Ishikawa (cell line): Measurements from ENCODE around the gene CAMTA1.

Source experiments
- CEBPB ChIP-seq: IDR thresholded peaks from 2 replicates; pipeline ENCODE4 v1.6.1; 2012
- CREB1 ChIP-seq: IDR thresholded peaks from 2 replicates; pipeline ENCODE4 v1.6.1; 2012; ENCODE audit warnings: low read depth
- EGR1 ChIP-seq: IDR thresholded peaks from 2 replicates; pipeline ENCODE4 v1.6.1; 2012
- EP300 ChIP-seq: IDR thresholded peaks from 2 replicates; pipeline ENCODE4 v1.6.1; 2012; ENCODE audit warnings: borderline replicate concordance
- FOXM1 ChIP-seq: IDR thresholded peaks from 2 replicates; pipeline ENCODE4 v1.6.1; 2012; ENCODE audit warnings: low read depth, borderline replicate concordance
- NFIC ChIP-seq: IDR thresholded peaks from 2 replicates; pipeline ENCODE4 v1.6.1; 2012
- RAD21 ChIP-seq: IDR thresholded peaks from 2 replicates; pipeline ENCODE4 v1.6.1; 2012; ENCODE audit warnings: low read depth
- REST ChIP-seq: IDR thresholded peaks from 2 replicates; pipeline ENCODE4 v1.6.1; 2012; ENCODE audit warnings: low read depth, mild to moderate bottlenecking
- TAF1 ChIP-seq: IDR thresholded peaks from 2 replicates; pipeline ENCODE4 v1.6.1; 2012; ENCODE audit warnings: low read depth, mild to moderate bottlenecking
- TCF12 ChIP-seq: IDR thresholded peaks from 2 replicates; pipeline ENCODE4 v1.6.1; 2012; ENCODE audit warnings: low read depth
- TEAD4 ChIP-seq: IDR thresholded peaks from 2 replicates; pipeline ENCODE4 v1.6.1; 2012
- USF1 ChIP-seq: IDR thresholded peaks from 2 replicates; pipeline ENCODE4 v1.6.1; 2012
- YY1 ChIP-seq: IDR thresholded peaks from 2 replicates; pipeline ENCODE4 v1.6.1; 2012; ENCODE audit warnings: low read depth
- ZBTB7A ChIP-seq: IDR thresholded peaks from 2 replicates; pipeline ENCODE4 v1.6.1; 2012; ENCODE audit warnings: low read depth
- TF ChIP-seq, protein P1 (sequence below): IDR thresholded peaks from 2 replicates; pipeline ENCODE4 v1.6.1; 2012

CAMTA1 gene

GRCh38 chr1:7224644-7225043 lies 439.4 kb downstream of the CAMTA1 start:
- TF ChIP-seq FOXM1 = no peak
- no peak for TF ChIP-seq USF1
- TF ChIP-seq CEBPB = no peak
- no peak for TF ChIP-seq EGR1

GRCh38 chr1:7225711-7226505 lies 440.7 kb downstream of the CAMTA1 start:
- TF ChIP-seq REST (no peak), USF1 (no peak), FOXM1 (no peak), RAD21 (no peak), EGR1 (no peak), NFIC (no peak), TEAD4 (no peak), CEBPB (no peak), ZBTB7A (no peak), EP300 (no peak), CREB1 (no peak), TAF1 (no peak), YY1 (no peak), TCF12 (no peak)
- TF ChIP-seq, protein P1, sequence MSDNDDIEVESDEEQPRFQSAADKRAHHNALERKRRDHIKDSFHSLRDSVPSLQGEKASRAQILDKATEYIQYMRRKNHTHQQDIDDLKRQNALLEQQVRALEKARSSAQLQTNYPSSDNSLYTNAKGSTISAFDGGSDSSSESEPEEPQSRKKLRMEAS = no peak

DNA sequence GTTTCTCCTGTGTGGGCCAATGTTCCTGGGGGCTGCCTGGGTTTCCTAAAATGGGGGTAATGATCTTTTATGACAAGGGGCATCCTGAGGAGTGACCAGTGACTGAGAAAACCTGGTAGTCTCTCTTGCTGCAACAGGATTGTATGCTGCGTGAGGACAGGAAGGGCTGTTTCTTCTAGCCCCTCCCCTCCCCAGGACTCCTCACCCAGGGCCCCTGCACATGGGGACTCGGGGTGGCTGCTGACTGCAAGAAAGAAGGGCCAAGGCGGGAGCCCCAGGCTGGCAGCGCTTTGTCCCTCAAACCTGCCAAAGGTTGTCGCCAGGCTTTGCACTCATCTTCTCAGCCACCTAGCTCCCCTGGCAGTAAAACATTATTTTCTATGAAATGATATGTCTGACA lies 442.4 kb downstream of the CAMTA1 start:
- no peak for TF ChIP-seq EP300
- TF ChIP-seq, protein P1 = no peak
- no peak for TF ChIP-seq REST
- TF ChIP-seq TCF12 = no peak
- no peak for TF ChIP-seq YY1
- TF ChIP-seq TAF1 = no peak
- TF ChIP-seq ZBTB7A = no peak
- no peak for TF ChIP-seq EGR1
- no peak for TF ChIP-seq CREB1
- no peak for TF ChIP-seq NFIC
- TF ChIP-seq RAD21 = no peak
- no peak for TF ChIP-seq TEAD4
- TF ChIP-seq USF1 = no peak
- TF ChIP-seq CEBPB = no peak
- no peak for TF ChIP-seq FOXM1

GRCh38 chr1:7228252-7228961 lies 443.2 kb downstream of the CAMTA1 start:
- TF ChIP-seq RAD21 = no peak
- TF ChIP-seq TEAD4 = no peak
- TF ChIP-seq, protein P1 = no peak
- no peak for TF ChIP-seq CREB1
- TF ChIP-seq TAF1 = no peak
- TF ChIP-seq USF1 = no peak
- TF ChIP-seq TCF12 = no peak
- TF ChIP-seq EP300 = no peak
- no peak for TF ChIP-seq REST
- no peak for TF ChIP-seq FOXM1
- no peak for TF ChIP-seq ZBTB7A
